Middle frontal gyrus (tissue), 1 donor: Measurements from ENCODE around the gene CPSF7.
"Not testable (repeated sequence)": the region's sequence is repeated elsewhere in the genome, so short reads cannot be mapped to it uniquely, and the experiment has no call there.

Source experiments
- DNase-seq: peaks from one replicate; pipeline ENCODE4 v3.0.0-alpha.2; 2015; ENCODE audit warnings: low spot score; ENCODE audit errors: extremely low spot score

CPSF7 gene

DNA sequence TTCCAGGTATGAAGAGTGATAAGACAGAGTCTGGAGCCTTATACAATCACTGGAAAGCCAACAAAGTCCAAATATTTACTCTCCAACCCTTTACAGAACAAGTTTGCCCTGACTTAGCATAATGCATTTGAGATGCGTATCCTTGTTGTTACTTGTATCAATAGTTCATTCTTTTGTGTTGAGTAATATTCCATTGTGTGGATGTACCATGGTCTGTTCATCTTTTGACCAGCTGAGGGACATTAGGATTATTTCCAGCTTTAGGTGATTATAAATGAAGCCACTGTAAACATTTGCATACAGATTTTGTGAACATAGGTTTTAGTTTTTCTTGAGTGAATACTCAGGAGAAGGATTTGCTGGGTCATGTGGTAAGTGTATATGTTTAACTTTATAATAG, 9.8 kb upstream of the CPSF7 start:
- no peak for DNase-seq

DNA sequence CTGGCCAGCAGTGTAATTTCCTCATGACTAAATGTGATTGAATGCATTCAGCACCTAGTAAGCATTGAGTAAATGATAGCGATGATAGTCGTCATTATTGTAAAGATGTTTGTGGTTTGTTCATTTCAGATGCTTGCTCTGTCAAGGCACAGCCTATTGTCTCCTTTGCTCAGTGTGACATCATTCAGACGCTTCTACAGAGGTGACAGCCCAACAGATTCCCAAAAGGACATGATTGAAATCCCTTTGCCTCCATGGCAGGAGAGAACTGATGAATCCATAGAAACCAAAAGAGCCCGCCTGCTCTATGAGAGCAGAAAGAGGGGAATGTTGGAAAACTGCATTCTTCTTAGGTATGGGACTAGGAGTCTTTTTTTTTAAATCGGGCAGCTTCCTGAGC, 7.7 kb upstream of the CPSF7 start:
- DNase-seq = no peak

DNA sequence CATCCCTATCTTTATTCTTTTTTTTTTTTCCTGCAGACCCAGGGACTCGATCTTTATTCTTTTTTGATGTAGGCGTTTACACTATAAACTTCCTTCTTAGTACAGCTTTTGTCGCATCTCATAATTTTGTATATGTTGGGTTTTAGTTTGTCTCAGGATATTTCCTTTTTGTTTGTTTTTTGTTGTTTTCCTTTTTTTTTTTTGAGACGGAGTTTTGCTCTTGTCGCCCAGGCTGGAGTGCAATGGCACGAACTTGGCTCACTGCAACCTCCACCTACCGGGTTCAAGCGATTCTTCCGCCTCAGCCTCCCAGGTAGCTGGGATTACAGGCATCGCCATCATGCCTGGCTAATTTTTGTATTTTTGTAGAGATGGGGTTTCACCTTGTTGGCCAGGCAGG, 1.1 kb upstream of the CPSF7 start:
- DNase-seq = not testable (repeated sequence)

DNA sequence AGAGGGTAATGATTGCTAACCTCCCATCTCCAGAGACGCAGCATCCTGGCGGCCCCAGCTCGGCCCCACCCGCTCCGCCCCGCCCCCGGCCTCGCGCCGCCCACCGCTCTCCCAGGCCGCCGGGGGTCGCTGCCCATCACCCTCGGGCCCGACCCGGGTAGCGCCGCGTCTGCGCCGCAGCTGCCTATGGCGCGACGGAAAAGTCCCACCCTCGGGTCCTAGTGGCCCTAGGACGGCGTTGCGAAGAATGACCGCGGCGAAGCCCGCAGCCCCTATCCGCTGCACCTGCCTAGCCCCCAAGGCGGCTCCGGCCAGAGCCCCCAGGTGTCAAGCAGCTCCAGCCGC, 457 bp downstream of the CPSF7 start:
- DNase-seq = no peak

DNA sequence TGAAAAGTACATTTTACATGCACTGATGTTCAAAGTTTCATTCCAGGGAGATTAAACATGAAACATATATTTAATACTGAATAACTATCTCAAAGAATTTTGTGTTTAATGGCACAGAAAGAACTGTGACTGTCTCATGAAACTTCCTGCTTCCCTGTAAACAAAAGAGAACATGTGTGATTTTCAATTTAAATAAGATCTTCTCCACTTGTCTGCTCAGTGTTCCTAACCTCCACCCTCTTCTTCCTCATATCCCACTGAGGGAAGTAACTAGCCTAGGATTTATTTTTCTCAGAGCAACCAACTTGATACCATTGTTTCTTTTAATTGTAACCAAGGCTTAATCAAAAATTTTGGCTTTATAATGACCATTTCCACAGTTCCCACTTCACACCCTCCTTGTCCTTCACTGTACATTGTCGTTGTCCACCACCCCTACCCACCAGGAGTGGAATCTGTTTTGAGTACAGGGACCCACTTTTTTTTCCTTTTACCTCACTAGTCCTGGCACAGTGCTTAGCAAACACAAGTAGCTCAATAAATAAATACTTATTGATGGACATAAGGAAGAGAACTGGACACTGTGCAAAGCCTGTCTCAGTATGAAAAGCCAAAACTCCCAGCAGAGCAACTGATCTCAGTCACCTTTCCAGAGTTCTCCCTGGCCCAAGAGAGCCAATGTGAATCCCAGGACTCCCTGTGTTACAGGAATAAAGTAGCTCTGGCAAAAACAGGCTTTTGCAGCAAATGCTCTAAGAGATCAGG, 4.2 kb downstream of the CPSF7 start:
- no peak for DNase-seq

DNA sequence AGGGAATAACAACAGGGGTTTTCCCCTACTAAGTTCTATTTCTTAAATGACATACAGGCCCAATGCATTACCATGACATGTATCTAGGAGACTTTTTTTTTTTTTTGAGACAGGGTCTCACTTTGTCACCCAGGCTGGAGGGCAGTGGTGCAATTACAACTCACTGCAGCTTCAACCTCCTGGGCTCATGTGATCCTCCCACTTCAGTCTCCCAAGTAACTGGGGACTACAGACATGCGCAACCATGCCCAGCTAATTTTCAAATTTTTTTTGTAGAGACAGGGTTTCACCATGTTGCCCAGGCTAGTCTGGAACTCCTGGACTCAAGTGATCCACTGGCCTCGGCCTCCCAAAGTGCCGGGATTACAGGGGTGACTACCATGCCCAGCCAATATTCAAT, 7.5 kb downstream of the CPSF7 start:
- no peak for DNase-seq

DNA sequence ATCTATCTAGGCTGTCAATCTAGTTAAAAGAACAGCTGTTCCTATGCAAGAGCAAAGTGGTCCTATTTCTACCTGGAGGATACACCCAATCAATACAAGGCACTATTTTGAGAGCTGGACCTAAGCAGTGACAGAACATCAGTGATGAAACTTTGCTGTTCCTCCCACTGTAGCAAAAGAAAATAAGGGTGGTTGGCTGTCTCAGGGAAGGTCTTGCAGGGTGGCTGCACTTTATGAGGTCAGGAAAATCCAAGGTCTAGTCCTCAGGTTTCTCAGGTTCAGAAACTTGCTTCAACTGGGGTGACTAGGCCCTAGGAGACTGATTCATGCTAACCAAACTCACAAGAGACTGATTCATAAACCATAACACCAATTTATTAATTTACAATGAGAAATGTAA, 11.6 kb downstream of the CPSF7 start:
- DNase-seq = no peak

DNA sequence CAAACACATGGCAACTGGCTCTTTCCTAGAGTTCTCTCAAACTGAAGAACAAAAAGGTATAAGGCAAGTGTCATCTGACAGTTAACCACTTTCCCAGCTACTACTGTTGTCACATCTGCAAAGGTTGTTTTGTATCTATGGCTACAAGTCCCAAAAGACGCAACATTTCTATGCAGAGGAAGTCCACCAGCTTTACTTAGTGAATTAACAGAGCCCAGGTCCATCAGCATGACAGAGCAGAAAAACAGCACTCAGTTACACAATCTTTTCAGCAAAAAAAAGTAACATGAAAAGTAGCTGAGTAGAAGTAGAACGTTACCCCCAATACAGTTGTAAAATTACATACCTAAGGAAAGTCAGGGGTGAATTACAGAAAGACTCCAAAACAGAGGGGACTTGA, 12.1 kb downstream of the CPSF7 start:
- DNase-seq = no peak

DNA sequence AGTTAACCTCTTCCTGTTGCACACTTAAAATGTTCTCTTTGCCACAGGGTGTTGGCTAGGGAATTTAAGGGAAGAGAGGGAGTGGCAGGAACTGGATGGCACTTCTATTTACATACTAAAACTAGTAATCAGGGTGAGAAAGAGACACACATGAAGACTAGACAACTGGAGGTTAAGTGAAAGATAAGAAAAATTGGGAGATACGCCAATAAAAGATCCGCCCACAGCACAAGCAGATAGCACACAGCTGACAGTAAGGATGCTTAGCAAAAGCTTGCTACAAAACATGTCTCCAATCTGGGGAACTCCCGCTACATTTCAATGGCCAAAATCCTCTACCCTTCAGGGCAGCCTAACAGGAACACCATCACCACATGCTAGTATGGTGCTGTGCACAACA, 12.8 kb downstream of the CPSF7 start:
- DNase-seq = no peak

DNA sequence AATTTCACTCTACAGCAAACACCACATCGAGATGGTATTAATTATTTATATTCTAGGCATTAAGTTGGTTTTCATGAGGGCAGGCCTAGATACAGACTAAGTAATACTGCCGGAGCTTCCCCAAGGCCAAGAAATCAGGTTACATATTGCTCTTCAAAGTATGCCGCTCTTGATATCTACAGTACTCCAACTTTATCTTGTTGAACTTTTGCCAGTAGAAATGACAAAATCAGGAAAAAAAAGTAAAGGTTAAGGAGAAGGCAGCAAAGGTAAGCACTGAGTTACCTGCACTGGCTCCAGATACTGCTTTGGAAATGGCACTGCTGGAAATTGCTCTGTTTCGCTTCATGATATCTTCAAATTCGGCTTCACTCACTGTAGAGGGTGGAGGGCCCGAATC, 14.4 kb downstream of the CPSF7 start:
- DNase-seq = no peak

DNA sequence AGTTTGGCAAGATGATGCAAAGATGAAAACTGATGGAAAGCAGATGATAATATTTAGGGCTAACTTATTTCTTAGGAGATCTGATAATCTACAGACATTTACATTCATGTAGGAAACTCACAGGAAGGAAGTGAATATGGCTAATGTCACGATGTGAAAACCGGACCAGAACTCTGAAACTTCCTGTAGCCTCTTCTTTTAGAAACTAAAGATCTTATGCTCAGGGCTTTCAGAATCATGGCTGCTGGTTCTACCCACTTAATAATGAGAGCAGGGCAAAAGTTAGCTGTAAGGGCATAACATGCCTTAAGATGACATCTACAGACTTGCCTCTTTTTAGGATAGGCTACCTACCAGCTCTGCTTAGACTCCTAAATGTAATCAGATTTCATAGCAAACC, 15.2 kb downstream of the CPSF7 start:
- no peak for DNase-seq

DNA sequence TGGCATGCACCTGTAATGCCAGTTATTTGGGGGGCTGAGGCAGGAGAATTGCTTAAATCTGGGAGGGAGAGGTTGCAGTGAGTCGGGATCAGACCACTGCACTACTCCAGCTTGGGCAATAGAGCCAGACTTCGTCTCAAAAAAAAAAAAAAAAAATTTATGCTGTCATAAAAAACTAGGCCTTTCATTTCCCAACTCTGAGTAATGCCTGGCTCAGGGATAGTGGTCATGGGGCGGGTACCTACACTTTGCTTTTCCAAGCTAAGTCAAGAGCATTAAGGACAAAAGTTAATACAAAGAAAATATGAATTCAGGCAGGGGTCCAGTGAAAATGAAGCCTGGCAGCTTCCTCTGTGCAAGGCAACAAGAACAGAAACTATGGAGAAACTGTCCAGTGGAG, 16.3 kb downstream of the CPSF7 start:
- no peak for DNase-seq

DNA sequence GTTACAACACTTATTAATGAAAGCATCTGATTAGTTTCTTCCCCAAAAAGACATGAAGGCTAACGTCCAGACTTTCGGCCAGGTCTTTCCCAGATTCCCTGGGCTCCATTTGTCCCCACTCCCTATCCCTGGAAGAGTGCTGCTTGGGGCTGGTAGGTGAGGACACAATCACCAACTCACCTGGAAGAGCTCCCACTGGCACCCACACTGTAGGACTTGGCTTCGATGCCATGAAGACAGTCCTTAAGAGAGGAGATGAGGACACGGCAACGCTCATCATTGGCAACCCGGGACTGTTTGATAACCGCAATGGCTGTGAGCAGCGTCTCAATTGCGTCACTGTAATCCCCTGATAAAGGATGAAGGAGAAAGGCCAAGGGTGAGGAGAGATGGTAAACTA, 18.2 kb downstream of the CPSF7 start:
- no peak for DNase-seq

DNA sequence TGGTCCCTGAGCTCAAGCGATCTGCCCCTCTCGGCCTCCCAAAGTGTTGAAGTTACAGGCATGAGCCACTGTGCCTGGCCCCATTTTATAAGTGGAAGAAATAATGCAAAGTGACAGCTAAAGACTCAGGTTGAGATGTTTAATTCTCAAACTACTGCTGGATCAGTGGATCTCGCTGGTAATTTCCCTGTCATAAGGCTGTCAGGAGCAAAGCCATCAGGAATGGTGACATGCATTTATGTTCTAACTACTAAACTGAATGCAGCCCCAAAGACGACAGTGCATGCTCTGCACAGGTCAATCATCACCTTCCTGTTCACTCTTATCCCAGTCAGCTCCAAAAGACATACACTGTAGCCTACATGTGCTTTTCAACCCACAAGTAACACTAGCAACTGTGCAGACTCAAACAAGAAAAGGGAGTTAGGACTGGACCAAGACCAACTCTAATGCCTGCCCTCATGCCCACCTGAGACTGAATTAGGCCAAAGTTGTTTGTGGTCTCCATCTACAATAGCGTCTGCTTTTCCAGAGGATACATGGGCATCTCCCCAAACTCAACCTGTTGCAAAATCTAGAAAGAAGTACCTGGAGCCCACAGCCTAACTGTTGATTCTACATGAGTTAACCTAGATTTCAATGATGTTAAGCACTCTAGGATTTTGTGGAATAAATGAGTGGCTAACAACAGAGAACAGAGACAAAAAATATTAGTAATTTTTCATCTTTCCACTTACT, 22.6 kb downstream of the CPSF7 start:
- DNase-seq = no peak

DNA sequence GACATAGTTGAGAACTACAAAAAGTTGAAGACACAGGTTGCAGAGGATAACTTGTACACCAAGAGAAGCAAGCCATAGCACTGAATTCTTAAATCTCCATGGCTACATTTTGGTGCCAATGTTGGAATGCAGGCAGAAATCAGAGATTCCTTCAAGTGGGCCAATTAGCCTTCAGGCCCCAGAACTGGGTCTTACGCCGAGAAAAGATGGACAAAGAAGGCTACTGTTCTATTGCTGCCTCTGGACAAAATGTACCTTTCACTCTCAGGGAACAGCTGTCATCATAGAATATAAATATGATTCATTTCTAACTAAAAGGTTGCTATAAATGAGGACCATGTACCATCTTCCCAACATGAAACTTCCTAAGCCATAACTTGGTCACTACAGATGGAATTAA, 23.7 kb downstream of the CPSF7 start:
- DNase-seq = no peak

DNA sequence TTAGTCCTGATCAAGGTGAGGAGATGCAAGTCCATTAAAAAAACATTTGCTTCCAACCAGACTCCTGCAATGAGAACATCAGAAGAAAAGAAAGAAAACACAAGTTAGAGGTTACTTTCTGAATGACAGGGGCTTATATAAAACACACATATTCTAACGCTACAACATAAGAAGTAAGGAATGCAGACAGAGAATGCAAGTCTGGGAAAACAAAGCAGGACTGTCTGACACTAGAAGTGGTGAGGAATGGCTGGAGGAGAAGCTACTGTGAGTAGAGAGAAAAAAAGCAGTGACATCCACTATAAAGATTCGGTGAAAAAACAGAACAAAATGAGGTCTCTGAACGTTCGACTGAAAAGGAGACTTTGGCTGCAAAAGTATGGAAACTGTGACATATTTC, 25.1 kb downstream of the CPSF7 start:
- DNase-seq = no peak

DNA sequence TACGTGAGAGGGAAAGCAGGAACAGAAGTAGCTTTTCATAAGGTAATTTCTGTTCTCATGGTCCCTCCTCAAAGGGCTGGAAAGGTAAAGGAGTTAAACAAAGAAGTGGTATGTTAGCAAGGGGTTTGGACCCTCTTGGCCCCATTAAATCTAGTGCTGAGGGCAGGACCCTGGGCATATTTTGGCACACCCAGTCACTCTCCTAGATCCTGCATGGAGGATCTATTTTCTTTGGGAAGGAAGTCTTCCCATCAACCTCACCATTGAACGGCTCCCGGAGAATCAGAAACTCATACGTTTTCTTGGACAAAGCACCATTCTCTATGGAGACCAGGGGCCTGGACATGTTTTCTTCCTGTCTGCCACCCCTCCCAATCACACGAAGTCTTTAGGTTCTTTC, 25.7 kb downstream of the CPSF7 start:
- no peak for DNase-seq

DNA sequence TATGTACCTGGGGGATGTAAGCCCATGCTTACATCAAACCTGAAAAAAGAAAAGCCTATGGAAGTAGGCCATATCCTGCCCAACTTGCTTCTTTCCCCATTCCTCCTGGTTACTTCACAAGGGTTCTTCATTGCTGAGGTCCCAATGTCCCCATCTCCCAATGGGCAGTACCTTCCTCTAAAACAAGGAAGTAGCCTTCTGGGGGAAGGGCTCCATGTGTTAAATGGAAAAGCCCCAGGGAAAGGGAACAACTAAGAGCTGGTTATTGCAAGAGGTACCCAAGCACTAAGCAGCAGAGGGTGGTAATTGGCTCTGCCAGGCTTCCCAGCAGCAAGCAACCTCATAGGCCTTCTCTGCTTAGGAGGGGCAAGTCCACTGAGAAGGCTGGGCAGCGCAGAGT, 26.1 kb downstream of the CPSF7 start:
- DNase-seq = no peak

DNA sequence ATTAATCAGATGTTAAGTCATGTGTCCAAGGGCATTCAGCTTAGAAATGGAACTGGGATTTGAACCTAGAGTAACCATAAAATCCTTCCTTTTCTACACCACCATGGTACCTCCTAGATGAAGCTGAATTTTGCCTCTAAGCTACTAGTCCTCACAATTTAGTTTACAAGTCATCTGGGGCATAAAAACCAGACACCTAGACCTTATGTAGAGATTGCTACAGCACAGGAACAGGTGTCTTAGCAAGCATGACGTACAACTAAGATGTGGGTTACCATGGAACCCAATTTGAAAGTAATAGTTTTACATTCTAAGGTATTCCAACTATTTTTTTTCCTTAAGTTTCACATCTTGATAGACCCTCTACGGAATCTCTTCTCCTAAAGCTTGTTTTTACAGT, 28.2 kb downstream of the CPSF7 start:
- DNase-seq = no peak

DNA sequence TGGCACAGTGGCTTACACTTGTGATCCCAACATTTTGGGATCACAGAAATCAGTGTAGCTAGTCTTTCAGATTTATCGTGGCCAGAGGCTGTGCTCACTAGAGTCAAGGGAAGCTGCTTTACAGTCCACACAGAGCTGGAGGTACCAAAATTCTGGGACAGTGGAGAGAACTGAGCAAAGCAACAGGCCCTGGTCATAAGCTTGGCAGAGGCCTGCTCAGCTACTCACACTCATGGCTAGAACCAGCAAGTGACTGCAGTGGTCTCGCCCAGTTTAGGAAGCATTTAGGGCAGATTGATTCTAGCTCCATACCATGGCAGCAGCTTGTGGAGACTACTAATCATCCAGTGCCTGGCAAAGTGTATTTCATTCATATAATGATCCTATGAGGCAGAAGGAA, 28.6 kb downstream of the CPSF7 start:
- no peak for DNase-seq

DNA sequence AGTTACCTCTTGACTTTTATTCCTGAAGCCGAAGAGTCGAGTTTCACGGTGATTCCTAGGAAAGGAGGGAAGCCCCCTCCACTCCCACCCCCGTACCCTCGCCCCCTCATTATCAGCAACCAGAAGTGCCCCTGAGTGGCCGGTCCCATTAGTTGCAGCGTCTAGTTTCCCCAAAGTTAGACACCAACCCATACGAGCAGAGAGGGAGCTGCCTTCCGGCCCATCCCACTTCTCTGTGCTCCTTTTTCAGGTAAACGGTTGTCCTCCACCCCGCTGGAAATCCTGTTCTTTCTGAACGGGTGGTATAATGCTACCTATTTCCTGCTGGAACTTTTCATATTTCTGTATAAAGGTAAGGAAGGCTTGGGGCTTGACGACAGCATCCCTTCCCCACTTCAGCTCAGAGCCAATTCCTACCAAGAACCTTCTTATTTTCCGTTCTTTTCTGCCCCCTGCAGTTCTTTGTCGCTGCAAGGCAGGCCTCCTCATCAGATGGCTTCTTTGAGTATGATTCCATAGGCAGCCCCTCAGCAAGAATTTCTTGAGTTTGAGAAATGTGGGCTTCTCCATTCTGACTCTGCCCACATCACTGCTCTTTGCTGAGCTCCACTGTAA, 36.7 kb downstream of the CPSF7 start:
- no peak for DNase-seq

DNA sequence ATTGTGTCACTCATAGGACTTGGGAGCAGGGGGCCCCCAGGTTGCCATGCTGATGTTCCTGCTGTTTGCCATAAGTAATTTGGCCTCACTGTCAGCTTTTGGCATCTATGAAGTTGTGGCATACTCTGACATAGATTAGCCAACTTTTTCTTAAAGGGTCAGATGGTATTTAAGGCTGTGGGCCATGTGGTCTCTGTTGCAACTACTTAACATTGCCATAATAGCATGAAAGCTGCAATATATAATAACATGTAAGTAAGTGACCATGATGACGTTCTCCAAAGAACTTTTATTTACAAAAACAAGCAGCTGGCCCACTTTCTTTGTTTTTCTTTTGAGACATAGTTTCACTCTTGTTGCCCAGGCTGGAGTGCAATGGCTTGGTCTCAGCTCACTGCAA, 39.6 kb downstream of the CPSF7 start:
- no peak for DNase-seq
